OCI-LY7 (cell line): Measurements from ENCODE around the gene VPS50.

Experiments used
- EZH2phosphoT487 ChIP-seq: fragments of 200-600 bp; sonication (generic); IDR thresholded peaks from 2 replicates; pipeline ENCODE4 v1.6.1; 2018; ENCODE audit warnings: low read depth, borderline replicate concordance, mild to moderate bottlenecking, mixed run types, antibody characterized with exemption, low read length, moderate library complexity, mixed read lengths
- TF ChIP-seq, protein P1 (sequence below): fragments of 200-600 bp; sonication (generic); conservative IDR thresholded peaks from 2 replicates; pipeline ENCODE4 v1.5.1; 2014; ENCODE audit warnings: mild to moderate bottlenecking, antibody characterized with exemption, low read length, moderate library complexity, mixed read lengths

DNA sequence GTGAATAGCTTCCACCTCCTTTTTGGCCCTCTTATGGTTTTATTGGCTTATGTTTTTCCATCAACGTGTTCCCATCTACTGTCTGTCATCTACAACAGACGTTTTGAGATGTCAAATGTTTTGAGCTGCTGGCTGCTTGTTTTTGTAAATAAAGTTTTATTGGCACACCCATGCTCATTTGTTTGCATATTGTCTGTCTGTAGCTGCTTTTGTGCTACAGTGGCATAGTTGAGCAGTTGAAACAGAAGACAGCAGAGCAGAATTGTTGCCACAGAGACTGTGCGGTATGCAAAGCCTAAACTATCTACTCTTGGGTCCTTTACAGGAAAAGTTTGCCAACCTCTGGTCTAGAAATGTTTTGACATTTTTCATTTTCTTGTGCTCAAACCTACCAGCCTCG is 88.7 kb downstream of the VPS50 start:
- no peak for TF ChIP-seq EZH2phosphoT487
- TF ChIP-seq, protein P1, sequence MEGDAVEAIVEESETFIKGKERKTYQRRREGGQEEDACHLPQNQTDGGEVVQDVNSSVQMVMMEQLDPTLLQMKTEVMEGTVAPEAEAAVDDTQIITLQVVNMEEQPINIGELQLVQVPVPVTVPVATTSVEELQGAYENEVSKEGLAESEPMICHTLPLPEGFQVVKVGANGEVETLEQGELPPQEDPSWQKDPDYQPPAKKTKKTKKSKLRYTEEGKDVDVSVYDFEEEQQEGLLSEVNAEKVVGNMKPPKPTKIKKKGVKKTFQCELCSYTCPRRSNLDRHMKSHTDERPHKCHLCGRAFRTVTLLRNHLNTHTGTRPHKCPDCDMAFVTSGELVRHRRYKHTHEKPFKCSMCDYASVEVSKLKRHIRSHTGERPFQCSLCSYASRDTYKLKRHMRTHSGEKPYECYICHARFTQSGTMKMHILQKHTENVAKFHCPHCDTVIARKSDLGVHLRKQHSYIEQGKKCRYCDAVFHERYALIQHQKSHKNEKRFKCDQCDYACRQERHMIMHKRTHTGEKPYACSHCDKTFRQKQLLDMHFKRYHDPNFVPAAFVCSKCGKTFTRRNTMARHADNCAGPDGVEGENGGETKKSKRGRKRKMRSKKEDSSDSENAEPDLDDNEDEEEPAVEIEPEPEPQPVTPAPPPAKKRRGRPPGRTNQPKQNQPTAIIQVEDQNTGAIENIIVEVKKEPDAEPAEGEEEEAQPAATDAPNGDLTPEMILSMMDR: no peak
